Stimulated activated CD8-positive, alpha-beta memory T cell treated with anti-CD3 and anti-CD28 coated beads, Interleukin-4, amount 100 ng/mL, for 24 hours (primary cell): Measurements from ENCODE around the gene TSPYL2.

Source experiments
- DNase-seq: peaks from one replicate; pipeline ENCODE4 v3.0.0-alpha.2; 2020; ENCODE audit warnings: low read depth

Gene TSPYL2

GRCh38 chrX:53126377-53126776, 44.2 kb downstream of the TSPYL2 start:
- no peak for DNase-seq

DNA sequence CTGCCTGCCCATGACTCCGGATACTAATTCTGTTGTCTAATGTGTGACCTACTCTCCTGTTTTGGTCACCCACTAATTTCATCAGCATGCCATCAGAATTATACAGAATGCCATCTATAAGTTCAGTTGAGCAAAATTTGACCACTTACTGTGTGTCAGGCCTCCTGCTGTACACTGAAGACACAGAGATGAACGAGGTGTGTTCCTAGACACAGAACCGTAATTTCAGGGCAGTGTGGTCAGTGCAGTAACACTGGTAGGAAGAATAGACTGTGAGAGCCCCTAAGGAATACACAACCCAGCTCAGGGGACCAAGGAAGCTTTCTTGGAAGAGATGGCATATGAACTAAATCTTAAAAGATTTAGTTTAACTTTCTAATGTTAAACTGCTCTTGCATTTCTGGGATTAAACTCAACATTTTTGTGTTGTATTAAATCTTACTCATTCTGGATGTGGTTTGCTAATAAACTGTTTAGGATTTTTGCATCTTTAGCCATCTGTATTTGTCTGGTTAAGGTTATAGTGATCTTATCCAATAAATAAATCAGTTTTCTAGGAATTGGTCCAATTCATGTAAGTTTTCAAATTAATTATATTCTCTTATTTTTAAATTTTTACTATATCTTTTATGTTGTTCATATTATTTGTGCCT, 46.1 kb downstream of the TSPYL2 start:
- no peak for DNase-seq

DNA sequence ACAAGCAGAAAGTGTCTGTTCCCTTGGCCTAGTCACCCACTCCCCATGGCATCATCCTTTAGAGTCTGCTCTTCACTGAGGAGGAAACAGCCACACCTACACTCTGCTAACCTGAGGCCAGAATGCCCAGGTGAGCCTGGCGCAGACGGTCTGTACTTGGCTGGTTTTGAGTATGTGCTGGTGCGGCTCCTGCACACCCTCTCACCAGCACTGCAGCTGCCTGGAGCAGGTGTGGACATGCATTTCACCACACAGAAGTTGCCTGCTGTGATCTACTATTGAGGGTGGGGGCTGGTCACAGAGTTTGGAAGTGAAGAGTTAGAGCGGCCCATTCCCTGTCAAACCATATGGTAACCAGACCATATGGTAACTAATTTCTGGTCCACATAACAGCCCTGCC, 51.2 kb downstream of the TSPYL2 start:
- DNase-seq, result no peak

- no peak for DNase-seq
Measured at GRCh38 chrX:53135581-53135980, 53.4 kb downstream of the TSPYL2 start.
